Epithelial cell of proximal tubule (primary cell): ENCODE data around the gene LAMA2. TPM values are rescaled to one million over a fixed set of nuclear protein-coding genes. Genes with fewer than 3 reads are reported as not detected.

Source experiments
- DNase-seq: peaks from one replicate; pipeline ENCODE4 v3.0.0-alpha.2; 2011; ENCODE audit warnings: low read depth
- H3K4me3 ChIP-seq: 2 replicates; pipeline ENCODE4 v1.5.1; 2011; ENCODE audit warnings: low read depth, mild to moderate bottlenecking, low read length
- total RNA-seq: library from RNA; depleted of rRNA; stranded (reverse); fragments of >200 nt; gene quantifications from 2 replicates; pipeline ENCODE4 v1.2.3, GENCODE V29; 2015
- TF ChIP-seq, protein P1 (sequence below): conservative IDR thresholded peaks from 2 replicates; pipeline ENCODE4 v1.5.1; 2012; ENCODE audit warnings: low read depth, mild to moderate bottlenecking, low read length

The LAMA2 gene
- total RNA-seq, 1 donor from 2014 or later: 0.69 TPM

DNA sequence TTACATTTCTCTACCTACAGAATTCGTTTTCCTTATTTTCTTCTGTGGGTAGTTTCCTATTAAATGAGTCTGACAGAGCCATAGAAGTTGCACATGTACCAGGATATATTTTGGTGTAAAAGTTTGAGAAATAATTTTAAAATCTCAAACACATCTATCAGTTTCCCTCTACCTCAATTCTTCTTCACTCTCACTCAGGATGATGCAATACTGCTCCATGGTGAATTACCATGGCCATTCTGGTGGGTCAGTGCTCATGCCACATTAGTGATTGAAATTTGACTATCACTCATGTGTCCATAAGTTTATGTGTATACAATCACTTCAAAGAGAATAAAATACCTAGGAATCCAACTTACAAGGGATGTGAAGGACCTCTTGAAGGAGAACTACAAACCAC is 675.3 kb downstream of the LAMA2 start:
- DNase-seq: no peak

GRCh38 chr6:129565366-129565765 is 682.4 kb downstream of the LAMA2 start:
- DNase-seq: no peak
- TF ChIP-seq, protein P1, sequence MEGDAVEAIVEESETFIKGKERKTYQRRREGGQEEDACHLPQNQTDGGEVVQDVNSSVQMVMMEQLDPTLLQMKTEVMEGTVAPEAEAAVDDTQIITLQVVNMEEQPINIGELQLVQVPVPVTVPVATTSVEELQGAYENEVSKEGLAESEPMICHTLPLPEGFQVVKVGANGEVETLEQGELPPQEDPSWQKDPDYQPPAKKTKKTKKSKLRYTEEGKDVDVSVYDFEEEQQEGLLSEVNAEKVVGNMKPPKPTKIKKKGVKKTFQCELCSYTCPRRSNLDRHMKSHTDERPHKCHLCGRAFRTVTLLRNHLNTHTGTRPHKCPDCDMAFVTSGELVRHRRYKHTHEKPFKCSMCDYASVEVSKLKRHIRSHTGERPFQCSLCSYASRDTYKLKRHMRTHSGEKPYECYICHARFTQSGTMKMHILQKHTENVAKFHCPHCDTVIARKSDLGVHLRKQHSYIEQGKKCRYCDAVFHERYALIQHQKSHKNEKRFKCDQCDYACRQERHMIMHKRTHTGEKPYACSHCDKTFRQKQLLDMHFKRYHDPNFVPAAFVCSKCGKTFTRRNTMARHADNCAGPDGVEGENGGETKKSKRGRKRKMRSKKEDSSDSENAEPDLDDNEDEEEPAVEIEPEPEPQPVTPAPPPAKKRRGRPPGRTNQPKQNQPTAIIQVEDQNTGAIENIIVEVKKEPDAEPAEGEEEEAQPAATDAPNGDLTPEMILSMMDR: no peak
- no peak overlapping the region for H3K4me3 ChIP-seq

More for the DNA sequence above, 675.3 kb downstream of the LAMA2 start:
- H3K4me3 ChIP-seq: no peak overlapping the region
- TF ChIP-seq, protein P1: no peak

DNA sequence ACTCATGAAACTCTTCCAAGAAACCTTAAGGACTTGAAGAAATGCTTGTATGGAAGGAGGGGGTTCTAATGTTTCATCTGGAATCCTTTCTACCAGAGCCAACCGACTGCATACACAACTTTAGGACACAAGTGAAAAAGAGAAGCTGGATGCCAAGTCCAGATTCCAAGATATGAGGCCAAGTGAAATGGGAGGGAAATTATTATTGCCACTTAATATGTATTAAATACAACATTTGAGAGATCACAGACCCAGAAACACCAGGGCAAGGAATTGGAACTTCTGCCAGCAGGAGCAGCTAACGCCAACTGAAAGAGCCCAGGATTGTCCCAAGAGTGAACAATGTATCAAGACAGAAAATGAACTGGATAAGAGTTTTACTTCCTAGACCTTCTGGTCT is 682.9 kb downstream of the LAMA2 start:
- TF ChIP-seq, protein P1: no peak
- H3K4me3 ChIP-seq: no peak overlapping the region
- no peak for DNase-seq
